HL-60/S4 treated with retinoic acid at 250 ng/mL for 4 days and 3 days (cell line): ENCODE results near the gene RPS10.

Experiments
- in situ Hi-C: fragments of 300-500 bp; cut with MboI; formaldehyde crosslinking; loops from 2 replicates; pipeline ENCODE4 v1.7.0; 2022; ENCODE audit warnings: low sequenced_read_pairs

The RPS10 gene

DNA sequence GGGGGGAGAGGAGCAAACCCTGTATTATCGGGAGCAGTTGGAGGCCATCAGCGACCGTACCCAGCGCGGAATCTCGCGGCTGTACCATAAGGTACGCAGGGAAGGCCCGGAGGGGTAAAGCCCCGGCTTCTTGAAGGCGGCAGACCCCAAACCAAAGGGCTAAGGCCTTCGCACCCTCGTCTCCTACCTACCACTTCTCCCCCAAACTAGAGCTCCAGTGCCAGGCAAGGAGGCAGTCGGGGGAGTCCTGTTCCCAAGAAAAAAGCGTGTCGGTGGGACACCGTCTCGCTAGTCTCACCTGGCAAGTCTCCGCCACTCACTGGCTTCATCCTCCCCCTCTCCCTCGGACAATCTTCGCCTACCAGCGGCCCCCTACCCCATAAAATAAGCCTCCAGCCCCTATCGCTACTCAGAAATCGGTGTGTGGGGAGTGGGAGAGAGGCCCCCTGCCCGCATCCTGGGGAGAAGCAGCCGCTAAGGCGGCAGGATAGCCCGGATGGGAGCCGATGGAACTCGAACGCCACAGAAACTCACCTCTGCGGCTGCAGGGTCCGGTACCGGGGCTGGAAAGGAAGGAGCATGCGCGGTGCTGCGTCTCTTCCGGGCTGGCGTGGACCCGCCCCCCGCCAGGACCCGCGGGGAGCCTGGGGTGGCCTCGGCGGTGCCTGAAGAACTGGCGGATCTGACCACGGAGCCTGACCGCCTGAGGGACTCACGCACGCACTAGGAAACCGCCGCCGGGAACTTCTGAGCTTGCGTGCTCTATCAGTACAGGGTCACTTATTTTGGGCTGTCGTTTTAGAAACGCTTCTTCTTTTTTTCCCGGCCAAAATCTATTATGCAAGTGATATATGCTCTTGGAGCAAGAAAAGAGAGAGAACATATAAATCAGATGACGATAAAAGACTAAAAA, at the start of gene RPS10:
Gene RPS10 (minus strand): TSS at position 572 of the 913 bp plus-strand sequence. CDS start 848 bp downstream, outside the sequence.
- in situ Hi-C loops, result no loop called here

DNA sequence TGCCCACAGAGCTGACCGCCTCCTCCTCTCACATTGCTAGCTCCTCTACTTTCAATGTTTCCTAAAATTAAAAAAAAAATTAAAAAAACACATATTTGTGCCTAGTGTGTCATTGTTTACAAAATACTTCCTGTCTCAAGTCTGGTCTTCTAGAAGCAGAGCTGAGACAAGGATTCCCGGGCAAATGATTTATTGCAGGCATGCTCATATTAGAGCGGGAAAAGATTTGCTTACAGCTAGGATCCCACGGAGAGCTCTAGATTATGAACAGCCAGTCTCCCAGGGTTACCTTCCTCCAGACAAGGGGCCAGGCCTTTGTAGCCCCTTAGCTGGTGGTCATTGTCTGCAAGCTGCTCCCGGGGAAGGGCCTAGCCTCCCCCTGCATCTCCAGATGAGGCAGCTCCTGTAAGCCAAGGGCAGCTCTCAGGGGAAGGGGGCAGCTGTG, 49.4 kb upstream of the RPS10 start:
- in situ Hi-C loops, result no loop called here

DNA sequence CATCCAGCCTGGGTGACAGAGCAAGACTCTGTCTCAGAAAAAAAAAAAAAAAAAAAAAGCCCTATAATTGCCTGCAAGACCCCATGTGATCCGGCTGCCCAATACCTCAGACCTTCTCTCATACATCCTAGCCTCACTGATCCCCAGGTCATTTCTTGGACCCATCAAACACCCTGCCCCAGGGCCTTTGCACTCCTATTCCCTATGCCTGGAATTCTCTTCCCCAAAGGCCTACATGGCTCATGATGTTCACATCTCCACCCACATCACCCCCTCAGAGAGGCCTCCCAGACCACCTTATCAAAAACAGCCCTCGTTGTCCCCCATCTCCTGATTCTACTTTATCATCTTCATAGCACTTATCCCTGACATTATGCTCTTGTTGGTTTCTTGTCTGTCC, 48.9 kb upstream of the RPS10 start:
- in situ Hi-C loops, result no loop called here

DNA sequence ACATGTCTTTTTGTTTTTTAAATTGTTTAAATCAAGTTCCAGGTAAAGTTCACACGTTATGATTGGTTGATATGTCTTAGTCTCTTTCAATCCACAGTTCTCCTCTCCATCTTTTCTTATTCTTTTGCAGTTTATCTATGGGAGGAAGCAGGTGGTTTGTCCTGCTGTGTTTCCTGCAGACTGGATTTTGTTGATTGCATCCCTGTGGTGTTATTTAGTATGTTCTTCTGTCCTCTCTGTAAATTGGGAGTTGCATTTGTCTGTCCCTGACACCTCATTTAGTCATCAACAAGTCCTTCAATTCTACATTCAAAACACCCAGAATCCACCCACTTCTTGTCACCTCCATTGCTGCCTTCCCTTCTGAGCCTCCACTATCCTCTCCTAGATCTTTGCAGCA, 48.1 kb upstream of the RPS10 start:
- in situ Hi-C loops, result no loop called here

DNA sequence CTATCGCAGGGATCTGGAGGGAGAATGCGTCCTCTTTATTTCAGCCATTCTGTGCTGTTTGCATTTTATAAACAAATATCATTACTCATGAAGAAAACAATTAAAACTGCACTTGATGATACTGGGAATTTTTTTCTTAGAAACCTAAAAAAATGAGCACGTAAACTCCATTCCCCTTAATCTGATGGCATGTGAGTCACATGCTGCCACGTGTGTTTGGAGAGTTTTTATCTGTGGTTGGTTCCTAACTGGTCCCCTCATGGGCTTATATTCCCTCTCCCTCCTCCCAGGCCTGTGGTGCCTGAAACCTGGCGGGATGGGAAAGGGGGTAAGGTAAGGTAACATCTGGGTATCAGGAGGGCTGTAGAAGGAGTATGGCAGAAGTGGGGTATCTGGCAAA, 46.6 kb upstream of the RPS10 start:
- in situ Hi-C loops, result no loop called here

DNA sequence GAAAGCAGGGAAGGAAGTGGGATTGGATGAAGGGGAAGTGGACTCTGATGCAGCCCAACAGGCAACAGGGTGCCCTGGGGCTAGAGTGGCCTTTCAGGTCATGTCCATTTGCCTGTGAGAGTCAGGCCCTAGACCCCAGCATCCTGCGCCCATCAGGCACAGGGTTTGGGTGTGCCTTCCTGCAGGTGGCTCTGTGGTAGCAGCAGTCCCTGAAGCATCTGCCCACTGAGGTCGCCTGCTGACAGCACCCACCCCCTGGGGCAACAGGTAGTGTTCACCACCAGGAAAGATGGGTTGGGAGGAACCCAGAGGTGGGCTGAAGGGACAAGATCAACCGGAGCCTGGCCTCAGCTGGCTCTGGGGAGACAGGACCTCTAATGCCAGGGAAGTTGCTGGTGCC, 43.6 kb upstream of the RPS10 start:
- in situ Hi-C loops, result no loop called here

DNA sequence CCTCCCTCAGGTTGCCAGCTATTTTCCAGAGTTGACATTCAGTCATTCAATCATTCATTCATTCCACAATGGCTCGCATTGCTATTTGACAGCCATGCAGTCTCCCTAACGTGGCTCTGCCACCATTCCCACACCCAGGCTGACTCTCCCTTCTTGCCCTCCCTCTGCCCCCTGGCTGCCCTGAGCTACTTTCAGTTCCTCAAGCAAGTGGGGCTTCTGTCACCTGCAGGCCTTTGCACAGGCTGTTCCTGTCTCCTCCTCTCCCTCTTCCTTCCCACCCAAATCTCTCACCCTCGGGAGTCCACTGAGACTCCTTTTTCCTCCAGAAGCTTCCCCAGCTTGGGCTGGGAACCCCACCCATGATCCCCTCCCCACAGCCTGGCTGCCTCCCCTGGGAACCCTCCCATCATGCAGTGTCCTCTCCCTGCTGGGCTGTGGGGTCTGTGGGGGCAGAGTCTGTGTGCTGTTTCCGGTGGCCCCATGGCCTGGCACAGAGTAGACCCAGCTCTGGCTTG, 42.6 kb upstream of the RPS10 start:
- in situ Hi-C loops, result no loop called here

DNA sequence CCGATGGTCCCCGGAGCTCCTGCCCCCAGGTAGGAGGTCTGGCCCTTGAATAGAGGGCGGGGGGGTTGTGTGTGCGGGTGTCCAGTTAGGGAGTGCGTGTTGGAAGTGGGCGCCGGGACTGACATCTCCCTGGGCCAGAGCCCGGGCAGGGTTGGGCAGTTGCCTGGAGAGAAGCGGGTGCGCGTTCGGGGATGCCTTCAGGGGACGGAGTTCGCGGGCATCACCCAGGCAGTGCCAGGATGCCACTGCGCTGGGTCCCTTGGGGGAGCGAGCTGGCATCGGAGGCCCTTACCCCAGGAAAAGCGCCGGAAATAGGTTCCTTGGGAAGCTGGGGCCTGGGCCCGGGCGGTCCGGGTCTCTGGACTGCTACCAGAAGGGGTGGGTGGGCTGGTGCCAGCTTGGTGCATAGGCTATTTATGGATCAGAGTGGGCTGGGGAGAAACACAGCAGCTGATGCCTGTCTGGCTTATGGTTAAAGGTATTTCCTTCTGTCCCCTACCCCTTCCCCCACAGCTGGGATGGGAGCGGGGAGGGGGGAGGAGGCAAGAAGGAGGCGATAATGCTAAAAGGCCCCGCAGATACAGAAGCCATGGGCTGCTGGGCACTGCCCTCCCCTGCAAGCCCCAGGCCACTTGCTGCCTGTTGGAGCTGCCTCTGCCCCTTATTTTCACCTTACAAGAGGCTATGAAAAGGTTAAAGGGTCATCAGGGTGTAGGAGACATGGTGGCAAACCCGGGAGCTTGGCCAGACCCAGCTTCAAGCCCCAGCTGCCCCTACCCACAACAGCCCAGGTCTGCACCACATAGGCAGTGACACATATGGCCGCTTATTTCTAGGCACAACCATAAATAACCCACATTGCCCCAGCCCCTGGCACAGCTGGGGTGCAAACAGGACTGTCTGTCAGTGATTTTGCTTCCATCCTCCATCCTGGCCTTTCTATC, 40.6 kb upstream of the RPS10 start:
- in situ Hi-C loops, result no loop called here

DNA sequence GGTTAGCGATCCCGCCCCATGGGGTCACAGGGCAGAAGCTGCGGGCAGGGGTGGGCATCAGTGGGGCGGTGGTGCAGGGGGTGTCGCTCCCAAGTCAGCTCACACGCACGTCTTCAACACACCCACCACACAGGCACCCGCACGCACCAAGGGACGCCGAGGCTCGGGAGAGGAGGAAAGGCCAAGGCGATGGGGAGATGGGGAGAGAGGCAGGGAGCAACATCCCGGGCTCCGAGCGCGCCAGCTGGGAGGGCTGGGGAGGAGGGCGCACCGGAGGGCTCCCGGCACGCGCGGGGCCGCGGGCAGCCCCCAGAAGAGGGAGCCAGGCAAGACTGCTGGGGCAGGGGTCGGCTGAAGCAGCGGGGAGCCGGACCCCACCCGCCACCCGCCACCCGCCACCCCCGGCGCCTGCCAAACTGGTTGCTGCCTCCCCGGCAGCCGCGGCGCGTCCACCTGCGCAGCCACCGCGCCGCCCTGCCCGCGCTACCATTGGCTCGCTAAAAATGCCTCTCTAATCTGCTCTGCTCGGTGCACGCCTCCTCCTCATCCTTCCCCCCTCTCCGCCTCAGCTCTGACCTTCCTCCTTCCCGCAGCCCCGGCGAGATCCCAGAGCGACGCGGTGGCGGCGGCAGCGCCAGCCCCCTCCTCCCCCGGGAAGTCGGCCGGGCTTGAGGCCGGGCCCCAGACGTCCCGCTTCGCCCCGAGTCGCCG, 39.8 kb upstream of the RPS10 start, which contains the start of gene PACSIN1:
Gene PACSIN1 (plus strand): TSS at position 546 of the 711 bp plus-strand sequence. CDS start 60,230 bp downstream, outside the sequence.
- in situ Hi-C loops, result no loop called here

DNA sequence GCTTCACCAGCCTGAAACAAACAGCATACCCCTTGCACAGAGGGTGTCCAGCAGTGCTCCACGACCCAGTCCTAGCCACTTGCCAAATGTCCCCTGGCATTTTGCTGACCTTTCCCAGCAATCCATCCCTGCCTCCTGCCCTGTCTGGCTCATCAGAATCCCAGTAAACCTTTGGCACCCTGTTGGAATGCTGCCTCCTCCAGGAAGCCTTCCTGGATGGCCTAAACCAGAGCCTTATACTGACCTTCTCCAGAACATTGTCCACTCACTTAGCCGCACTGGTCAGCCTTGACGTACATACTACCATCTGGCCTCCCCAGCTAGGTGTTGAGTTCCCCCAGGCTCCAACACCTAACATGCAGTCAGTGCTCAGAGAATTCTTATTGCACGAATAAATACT, 38.0 kb upstream of the RPS10 start:
- in situ Hi-C loops, result no loop called here

DNA sequence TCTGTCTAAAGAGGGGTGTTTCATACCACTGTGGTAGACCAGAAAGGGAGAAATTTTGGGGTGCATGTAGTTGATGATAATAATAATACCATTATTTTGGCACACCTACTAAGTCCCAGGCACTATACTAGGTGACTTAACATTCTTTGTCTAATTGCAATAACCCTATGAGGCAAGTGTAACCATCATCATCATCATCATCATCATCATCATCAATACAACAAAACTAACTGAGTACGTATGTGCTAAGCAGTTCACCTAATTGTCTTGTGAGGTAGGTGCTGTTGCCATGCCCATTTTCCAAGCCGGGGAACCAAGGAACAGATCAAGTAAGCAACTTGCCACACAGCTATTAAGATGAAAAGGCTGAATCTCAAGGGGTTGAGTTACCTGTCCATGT, 37.4 kb upstream of the RPS10 start:
- in situ Hi-C loops, result no loop called here

DNA sequence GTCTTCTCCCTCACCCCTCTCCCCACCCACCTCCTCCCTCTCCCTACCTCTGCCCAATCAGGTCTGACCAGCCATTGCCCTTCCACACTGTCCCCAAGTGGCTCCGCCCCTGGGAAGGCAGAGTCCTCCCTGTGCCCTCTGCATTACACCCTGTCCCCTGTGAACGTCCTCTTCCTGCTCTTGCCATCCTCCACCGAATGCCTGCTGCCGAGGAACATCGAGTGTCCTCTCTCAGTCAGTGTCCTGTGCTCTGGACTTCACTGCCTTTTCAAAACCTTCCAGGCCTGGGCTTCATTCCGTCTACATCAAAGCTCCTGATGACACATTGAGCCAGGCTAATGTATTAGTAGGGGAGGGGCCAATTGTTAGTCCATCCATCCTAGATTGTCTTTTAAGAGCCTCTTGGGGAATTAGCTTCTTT, 36.7 kb upstream of the RPS10 start:
- in situ Hi-C loops, result no loop called here

DNA sequence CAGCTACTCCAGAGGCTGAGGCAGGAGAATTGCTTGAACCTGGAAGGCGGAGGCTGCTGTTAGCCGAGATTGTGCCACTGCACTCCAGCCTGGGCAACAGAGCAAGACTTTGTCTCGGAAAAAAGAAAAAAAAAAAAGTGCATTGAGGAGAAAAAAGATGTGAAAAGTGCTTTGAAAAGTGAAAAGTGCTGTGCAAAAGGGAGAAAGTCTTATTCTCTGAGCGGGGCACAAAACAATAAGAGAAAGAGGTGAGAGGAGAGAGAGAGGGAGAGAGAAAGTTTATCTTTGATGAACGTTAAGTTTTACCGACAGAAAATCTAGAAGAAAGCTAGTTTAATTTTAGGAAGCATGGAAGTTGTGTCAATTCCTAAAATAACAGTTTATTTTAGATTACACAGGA, 36.1 kb upstream of the RPS10 start:
- in situ Hi-C loops, result no loop called here

DNA sequence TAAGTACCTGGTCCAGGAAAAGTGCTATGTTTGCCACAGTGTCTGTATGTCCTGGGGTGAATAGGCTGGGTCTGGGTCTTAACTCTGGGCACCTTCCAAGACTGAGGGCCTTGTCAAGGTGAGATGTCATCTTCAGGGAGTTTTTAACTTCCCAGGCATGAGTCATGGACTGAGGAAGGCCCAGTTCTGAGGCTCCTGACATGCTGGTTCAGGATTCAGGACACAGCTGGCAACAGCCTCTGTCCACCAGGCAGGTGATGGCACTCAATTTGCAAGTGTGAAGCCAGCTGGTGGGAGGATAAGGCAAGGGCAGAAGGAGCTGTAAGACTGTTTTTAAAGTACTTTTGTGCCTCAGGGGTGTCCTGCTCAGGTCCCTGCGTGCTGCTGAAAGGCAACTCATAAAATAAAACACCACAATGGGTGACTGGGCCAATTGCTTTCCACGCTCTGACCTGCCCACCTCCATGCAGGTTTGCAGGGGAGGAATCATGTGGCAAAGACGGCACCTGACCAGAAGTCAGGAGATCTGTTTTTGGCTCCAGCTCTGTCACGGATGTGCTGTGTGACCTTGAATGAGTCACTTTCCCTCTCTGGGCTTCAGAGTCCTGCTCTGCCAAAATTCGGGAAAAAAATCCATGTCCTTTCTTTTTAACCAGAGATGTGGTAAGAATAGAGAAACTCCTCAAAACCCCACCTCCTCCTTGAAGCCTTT, 35.1 kb upstream of the RPS10 start:
- in situ Hi-C loops, result no loop called here

DNA sequence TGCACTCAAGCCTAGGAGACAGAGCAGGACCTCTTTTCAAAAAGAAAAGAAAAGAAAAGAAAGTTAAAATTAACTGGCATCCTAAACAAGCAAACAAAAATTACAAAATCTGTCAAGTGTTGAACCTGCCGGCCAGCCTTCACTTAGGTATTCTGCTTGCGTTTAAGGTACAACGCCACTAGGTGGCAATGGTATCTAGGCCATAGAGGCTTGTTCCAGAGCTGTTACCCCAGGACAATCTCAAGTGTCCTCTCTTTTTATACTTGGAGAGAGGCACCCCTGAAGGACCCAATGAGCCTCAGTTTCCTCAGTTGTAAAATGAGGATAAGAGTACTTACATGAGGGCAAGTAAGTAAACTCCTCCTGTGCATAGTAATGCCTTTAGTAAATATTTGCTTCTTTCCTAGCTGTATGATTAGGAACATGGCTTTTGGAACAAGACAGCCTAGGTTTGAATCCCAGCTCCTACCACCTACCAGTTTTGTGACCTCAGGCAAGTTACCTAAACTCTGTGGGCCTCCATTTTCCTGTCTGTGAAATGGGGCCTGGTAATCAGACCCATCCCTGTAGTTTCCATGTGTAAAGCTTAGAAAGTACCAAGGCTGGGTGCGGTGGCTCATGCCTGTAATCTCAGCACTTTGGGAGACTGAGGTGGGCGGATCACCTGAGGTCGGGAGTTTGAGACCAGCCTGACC, 34.2 kb upstream of the RPS10 start:
- in situ Hi-C loops, result no loop called here

DNA sequence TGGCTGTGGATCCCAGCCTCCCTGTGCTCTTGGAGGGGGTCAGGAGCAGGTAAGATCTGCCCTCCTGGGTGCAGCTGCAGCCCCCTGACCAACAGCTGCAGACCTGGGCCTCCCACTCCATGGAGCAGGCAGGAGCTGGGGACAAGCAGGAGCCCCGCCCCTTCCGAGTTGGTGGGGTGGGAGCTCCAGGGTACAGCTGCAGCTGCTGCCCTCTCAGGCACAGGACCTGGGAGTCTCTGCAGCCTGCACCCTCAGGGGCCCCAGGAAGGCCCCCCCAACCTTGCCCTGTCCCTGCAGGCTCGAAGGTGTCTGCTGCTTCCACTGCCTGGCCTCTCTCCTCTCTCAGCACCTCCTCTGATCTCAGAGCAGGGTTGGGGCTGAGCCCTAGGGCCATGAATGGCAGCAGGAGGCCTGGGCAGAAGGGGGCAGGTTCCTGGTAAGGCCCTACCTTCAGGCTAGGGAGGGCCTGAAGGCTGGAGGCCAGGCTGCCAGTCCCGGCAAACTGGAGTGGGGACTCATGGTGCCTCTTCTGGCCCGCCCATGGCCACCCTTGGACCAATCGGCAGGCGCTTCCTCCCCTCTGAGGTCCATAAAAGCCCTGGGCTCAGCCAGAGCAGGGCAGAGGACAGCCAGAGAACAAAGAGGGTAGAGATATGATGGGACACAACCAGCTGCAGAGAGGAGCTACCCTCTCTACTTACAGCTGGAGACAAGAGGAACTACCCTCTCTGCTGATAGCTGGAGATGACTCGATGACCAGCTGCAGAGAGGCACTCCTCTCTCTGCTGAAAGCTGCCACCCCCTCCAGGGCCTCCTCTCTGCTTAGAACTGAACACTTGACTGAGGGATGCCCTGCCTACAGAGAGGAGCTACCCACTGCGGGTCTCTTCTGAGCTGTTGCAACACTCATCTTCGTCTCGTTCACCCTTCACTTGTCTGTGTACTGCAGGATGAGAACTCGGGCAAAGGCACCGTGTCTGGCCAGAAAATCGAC, 32.2 kb upstream of the RPS10 start:
- in situ Hi-C loops, result no loop called here

DNA sequence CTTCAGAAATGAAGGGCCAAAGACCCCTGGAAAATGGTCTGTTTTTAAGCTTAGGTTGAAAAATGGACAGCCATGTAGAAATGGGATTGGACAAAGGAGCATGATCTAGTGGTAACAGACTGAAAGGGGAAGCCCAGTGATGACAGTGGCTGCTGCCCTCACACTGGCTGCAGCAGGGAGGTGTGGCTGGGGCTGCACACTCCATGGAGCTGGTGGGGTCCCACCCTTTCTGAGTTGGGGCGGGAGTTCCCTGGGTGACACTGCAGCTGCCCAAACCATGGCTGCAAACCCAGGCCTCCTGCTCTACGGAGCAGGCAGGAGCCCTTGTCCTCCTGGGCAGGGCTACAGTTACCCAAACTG, 31.5 kb upstream of the RPS10 start:
- in situ Hi-C loops, result no loop called here

DNA sequence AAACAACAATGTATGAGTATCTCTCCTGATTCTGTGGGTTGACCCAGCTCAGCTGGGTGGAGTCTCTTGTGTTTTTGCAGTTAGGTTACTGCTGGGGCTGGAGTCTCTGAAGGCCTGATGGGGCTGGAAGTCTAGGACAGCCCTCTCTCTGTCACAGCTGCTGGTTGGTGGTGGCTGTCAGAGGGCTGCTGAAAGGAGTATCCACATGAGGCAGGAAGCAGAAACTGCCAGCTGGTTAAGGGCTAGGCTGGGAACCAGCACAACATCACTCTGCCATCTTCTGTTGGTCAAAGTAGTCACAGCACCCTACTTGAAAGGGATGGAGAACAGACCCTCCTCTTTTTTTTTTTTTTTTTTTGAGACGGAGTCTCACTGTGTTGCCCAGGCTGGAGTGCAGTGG, 30.0 kb upstream of the RPS10 start:
- in situ Hi-C loops, result no loop called here
